ENCODE results near the gene DPF1.
"Not testable (repeated sequence)": the region's sequence is repeated elsewhere in the genome, so short reads cannot be mapped to it uniquely, and the experiment has no call there.

The DPF1 gene

DNA sequence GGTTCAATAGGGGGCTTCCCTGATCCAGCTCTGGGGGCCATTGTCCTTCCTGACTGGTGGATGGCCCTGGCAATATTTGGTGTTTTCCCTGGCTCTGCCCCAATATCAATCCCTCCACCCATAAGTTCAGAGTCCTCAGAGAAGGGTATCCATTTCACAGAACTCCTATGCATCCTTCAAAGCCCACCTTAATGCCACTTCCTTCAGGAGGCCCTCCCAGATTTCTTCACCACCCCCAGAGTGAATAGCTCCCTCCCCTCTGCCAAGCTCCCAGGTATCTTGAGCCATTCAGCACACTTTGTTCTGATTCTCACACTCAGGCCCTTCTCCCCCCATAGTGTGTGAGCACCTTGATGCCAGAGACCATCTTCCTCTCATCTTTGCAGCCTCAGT is 26.4 kb upstream of the DPF1 start:
- FAIRE-seq, result no peak

DNA sequence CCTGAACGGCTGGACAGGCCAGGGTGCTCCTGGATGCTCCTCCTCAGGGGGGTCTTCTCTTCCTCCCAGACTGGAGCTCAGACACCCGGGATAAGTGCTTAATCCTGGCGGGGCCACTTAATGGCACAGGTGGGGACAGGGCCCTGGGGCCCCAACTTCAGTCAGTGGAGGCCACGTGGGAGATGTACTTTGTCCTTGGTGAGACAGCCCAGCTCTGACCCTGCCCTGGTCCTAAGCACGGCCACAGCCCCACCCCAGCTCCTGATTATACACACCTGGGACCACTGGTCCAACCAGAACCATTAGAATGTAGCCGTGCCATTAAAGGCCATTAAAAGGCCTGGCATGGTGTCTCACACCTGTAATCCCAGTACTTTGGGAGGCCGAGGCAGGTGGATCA is 24.4 kb upstream of the DPF1 start:
- no peak for FAIRE-seq

DNA sequence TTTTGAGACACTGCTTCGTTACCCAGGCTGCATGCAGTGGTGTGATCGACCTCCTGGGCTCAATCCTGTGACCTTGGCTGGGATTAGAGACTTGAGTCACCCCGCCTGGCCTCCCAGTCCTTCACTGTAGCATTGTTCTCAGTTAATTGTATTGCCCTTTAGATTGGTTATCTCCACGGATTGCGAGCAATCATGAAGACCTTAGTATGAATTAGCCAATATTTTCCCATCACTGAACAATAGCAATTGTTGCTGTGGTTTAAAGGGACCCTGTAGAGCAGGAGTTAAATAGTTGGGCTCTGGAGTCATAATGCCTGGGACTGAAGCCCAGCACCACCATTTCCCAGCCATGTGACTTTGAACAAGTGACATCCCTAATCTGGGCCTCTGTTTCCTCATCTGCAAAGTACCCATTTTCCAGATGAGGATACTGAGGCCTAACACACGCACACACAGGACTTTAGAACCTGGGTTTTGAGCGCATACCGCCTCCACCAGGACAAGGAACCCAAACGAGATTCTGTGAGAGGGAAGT is 23.8 kb upstream of the DPF1 start:
- no peak for FAIRE-seq

DNA sequence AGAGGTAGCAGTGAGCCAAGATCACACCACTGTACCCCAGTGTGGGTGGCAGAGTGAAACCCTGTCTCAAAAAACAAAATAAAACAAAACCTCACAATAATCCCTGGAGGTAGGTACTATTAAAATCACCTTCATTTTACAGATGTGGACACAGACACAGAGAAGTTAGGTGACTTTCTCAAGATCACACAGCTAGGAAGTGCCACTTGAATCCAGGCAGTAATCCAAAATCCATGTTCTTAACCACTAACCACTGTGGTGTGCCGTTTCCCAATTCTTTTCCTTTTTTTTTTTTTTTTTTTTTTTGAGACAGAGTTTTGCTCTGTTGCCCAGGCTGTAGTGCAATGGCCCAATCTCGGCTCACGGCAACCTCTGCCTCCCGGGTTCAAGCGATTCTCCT is 23.1 kb upstream of the DPF1 start:
- no peak for FAIRE-seq

DNA sequence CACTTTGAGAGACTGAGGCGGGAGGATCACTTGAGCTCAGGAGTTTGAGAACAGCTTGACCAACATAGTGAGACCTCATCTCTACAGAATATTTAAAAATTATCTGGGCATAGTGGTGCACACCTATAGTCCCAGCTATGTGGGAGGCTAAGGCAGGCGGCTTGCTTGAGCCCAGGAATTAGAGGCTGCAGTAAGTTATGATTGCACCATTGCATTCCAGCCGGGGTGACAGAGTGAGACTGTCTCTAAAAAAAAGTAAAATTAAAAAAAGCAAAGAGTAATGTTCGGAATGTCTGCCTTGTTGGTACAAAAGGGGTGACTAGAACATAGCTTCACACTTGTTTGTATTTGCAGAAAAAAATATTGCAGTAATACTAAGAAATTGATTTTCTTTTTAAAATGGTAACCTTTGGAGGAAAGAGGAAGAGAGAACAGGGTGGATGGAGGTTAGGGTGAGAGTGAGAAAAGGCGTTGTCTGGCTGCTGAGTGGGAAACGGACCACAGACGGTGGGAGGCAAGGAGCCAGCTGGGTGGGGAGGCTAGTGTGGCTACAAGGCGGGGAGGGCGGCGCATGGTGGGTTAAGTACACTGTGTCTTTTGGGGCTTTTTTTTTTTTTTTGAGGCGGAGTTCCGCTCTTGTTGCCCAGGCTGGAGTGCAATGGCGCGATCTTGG is 21.9 kb upstream of the DPF1 start:
- FAIRE-seq, result no peak

DNA sequence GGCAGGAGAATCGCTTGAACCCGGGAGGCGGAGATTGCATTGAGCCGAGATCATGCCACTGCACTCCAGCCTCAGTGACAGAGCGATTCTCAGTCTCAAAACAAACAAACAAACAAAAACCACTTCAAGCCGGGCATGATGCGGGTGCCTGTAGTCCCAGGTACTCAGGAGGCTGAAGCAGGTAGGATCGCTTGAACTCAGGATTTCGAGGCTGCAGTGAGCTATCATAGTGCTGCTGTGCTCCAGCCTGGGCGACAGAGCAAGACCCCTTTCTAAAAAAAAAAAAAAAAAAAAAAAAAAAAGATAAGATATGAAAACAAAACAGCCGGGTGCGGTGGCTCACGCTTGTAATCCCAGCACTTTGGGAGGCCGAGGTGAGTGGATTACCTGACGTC is 19.3 kb upstream of the DPF1 start:
- no peak for FAIRE-seq

DNA sequence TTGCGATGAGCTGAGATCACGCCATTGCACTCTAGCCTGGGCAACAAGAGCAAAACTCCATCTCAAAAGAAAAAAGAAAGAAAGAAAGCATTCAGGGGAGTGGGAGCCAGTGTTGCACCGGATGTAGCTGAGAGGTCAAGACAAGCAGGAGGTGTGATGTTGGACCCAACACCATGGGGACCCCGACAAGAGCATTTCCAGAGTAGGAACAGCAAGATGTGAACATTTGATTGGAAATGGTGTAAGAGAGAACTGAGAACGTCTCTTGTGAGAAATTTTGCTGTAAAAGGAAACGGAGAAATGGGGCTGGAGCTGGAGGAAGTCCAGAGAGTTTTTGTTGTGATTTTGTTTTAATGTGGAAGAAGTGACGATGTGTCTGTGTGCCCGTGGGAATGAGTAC is 15.8 kb upstream of the DPF1 start:
- no peak for FAIRE-seq

DNA sequence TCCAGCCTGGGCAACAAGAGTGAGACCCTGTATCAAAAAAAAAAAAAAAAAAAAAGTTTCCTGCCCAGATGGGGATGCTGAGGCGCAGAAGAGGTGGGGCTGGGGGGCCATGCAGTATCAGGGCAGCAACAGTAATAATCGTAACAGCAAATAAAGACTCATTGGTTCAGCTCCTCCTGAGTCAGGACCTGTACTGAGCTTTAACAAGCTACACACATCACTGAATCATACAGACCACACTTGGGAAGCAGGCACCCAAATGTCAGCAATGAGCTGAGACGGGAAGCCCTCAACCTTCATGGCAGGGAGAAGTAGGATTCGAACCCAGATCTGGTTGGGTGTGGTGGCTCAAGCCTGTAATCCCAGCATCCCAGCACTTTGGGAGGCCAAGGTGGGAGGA is 10.6 kb upstream of the DPF1 start:
- FAIRE-seq, result no peak

DNA sequence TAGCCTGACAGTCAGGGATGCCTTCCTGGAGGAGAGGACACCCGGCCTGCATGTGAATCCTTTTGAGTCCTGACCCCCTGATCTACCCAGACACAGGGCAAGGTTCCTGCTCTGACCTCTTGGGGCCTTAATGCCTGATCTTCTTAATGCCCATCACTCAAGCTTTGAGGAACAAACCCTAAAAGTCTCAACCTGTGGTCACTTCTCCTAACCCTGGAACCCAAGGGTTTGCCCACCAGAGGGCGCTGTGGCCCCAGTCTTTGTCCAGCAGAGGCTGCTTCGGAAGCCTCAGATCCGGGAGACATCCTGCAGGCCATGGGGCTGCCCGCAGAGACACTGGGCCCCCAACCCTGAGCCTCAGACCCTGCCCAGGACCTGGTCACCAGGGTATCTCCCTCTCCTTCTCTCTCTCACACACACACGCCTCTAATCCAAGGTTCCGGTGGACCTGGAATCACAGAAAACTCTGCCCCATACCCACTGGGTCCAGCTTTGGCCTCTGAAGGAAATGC is 9.8 kb upstream of the DPF1 start:
- FAIRE-seq, result no peak

DNA sequence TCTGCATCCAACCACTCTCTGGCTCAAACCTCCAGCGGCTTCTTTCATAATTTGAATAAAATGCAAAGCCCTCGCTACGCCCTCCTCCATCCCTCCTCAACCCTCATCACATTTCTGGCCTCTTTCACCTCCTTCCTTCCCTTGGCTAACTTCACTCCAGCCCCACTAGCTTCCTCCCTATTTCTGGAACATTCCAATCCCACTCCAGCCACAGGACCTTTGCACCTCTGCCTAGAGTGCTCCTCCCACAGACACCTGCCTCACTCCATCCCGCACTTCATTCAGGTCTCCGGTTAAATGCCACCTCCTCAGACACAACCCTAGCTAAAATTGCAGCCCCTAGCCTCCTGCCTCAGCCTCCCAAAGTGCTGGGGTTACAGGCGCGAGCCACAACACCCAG is 7.9 kb upstream of the DPF1 start:
- FAIRE-seq, result no peak

DNA sequence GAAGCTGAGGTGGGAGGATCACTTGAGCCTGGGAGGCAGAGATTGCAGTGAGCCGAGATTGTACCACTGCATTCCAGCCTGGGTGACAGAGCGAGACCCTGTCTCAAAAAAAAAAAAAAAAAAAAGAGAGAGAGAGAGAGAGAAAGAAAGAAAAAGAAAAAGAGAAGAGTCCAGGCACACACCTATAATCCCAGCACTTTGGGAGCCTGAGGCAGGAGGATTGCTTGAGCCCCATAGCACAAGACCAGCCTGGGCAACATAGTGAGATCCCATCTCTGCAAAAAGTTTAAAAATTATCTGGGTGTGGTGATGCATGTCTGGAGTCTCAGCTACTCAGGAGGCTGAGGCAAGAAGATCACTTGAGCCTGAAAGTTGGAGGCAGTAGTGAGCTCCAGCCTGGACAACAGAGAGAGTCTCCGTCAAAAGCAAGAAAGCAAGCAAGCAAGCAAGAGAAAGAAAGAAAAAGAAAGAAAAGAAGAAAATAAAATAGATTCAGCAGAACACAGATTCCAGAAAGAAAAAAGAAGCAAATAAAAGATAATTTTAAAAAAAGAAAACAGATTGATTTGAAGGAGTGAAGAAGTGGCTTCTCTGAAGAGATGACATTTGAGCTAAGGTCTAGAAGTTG is 6.6 kb upstream of the DPF1 start:
- FAIRE-seq, result not testable (repeated sequence)

DNA sequence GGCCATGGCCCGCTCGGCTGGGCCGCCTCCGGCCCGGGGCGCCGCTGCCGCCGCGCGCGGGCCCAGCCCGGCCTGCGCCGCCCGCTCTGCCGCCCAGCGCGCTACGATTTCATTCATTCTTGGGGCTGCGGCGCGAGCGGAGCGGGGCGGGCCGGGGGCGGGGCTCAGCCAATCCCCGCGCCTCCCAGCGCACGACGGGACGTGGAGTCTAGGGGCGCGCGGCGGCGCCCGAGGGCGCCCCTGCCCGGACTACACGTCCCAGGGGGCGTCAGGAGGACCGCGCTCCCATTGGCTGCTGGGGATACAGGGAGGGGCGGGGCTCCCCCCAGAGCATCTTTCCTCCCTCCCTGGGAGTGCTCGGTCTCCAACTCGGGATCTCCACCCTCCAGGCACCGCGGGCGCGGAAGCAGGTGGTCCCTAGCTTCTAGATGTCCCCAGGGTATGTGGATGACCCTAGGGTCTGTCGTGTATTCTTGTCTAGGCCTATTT is 5.6 kb upstream of the DPF1 start:
- no peak for FAIRE-seq

DNA sequence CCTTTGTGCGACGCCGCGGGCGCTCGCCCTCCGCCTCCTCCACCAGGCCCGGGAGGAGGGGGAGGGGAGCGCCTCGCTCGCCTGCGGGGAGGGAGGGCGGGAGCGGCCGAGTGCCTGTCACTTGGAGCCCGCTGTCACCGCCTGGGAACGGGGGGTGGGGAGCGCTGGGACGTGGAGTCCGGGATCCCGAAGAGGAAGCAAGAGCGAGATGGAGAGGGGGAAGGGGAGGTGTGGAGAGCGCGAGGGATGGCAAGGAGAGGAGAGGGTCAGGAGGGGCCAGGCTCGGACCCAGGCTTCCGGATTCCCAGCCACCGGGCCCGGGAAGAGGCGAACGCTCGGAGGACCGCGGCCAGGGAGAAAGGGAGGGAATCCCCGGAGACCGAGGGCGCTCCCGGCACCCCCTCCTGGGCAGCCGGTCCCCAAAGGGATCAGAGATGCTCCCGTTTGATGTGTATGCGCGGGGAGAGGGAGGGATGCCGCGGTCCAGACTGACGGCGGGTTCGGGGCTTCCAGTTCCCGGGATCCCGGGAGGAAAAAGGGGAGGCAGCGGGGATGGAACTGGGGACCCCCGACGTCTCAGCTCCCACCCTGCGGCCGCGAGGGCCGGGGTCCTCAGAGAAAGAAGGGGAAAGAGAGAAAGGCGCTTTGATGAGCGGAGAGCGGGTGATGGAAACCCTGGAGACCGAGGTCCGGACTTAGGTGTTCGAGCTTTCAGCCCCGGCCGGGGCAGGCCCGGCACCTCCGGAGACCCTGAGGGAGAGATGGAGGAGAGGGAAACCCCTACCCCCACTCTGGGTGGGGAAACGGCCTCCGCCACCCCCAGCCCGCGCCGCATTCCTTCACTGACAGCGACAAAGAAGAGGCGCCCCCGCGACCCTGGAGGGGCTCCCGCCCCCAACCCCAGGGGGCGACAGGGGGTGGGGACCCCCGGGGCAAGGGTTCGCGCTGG is 4.7 kb upstream of the DPF1 start:
- no peak for FAIRE-seq

DNA sequence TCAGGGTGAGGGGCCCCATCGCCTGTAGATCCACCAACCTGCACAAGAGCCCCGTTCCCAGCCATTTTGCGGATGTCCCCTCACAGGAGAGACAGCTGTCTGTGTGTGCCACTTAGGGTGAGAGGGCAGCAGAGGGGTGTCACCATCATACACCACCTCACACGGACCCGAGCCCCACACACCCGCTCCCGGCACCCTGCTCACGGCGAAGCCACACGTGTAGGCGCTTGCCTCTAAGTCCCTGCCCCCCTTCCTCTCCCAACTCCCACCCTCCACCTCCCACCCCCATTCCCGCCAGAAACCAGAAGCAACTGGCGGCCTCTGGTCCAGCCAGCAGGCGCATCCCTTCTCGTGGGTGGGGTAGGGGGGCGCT is 4.0 kb upstream of the DPF1 start:
- no peak for FAIRE-seq

DNA sequence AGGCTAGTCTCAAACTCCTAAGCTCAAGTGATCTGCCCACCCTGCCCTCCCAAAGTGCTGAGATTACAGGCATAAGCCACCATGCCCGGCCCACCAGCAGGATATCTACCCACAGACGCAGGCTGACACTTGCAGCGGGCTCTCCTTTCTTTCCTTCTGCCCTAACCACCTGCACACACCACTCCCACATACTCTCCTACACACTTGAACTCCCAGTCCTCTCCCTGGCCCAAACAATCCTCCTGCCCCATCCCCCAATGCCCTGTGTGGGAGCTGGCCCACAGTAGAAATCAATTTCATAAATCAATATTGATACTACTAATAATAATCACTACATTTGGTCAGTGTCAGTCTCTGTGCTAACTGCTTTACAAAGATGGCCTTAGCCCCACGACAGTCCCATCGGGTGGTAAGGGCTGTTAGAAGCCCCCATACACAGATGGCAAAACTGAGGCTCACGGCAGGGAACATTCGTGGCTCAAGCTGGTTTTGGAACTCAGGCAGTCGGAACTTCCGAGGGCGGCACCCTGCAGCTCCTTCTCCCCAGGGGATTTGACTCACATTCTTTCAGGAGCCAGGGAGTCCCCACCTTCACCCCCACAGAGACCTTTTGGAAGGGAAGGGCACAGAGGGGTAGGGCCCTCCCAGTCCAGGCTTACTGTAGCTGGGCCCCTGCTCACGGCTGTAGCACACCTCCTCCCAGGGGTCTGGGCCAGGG is 3.4 kb upstream of the DPF1 start:
- no peak for FAIRE-seq

DNA sequence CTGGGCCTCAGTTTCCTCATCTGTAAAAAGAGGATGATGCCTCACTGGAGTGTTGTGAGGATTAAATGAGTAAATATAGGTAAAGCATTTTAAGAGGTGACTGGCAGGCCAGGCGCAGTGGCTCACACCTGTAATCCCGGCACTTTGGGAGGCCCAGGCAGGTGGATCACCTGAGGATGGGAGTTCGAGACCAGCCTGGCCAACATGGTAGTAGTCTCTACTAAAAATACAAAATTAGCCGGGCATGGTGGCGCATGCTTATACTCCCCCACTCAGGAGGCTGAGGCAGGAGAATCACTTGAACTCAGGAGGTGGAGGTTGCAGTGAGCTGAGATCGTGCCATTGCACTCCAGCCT is 819 bp upstream of the DPF1 start:
- not testable (repeated sequence) for FAIRE-seq

DNA sequence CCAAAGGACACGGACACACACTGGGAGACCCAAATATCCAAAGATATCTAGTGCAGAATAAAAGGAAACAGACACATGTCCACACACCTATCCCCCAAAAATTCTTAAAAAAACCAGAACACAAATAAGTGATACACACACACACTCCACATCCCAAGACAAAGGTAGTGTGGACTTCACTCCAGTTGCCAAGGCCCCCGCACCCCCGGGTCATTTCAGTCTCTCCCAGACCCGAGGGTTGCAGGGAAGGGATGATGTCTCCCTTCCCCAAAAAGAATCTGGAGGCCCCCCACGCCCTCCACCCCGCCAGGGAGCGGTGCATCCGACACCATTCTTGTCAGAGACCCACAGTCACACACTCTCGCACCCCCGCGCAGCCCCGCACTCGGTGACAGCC is 407 bp downstream of the DPF1 start:
- no peak for FAIRE-seq

DNA sequence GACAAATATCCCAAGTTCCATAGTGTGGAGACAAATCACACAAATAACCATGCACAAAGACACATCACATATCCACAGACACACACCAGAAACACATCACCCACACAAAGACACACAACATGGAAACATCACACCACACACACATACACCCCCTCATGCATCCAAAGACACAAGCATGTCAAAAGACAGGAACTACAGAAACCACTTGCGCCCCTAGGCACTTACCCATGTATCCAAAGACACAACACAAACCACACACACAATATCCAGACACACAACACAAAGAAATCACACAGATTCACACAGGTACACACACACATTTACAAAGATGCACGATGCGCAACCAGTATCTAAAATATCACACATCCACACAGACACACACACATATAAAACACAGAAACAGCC is 901 bp downstream of the DPF1 start:
- no peak for FAIRE-seq

DNA sequence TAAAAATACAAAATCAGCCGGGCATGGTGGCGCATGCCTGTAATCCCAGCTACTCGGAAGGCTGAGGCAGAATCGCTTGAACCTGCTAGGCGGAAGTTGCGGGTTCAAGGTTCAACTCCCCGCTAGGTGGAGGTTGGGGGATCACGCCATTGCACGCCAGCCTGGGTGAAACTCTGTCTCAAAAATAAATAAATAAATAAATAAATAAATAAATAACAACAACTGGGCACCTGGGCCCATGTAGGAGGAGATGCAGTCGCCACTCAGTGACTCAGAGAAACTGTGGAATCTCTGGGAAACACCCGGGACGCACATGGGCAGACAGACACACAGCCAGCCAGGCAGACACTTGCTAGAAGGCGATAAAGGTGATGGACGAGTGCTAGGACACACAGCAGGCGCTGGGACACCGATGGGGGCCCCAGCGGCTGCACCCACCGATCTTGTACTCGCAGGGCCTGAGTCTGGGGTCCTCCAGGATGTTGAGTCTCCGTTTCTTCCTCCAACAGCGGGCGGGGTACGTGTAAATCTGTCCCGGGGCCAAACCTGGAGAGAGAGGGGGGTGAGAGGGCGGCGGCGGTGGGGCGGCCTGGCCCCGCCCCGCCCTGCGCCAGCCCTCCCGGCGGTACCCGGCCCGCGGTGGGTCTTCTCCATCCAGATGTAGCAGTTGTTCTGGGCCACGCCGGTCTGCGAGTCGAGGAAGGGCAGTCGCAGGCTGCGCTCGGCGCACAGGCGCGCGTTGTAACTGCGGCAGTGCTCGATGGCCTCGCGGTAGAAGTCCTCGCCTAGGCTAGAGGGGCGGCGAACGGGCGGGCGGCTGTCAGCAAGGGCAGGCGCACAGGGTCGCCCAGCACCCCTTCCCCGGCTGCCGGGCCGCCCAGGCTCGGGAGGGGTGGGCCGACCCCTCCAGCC is 1.8 kb downstream of the DPF1 start:
- no peak for FAIRE-seq

DNA sequence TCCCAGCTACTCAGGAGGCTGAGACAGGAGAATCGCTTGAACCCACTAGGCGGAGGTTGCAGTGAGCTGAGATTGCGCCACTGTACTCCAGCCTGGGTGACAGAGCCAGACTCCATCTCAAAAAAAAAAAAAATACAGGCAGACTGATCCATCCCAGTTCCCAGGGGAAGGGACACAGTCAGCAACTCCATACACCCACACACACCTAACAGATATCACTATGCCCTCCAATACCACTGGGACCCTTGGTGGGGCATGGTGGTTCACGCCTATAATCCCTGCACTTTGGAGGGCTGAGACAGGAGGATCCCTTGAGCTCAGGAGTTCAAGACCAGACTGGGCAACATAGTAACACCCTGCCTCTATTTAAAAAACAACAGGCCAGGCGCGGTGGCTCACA is 2.6 kb downstream of the DPF1 start:
- no peak for FAIRE-seq

DNA sequence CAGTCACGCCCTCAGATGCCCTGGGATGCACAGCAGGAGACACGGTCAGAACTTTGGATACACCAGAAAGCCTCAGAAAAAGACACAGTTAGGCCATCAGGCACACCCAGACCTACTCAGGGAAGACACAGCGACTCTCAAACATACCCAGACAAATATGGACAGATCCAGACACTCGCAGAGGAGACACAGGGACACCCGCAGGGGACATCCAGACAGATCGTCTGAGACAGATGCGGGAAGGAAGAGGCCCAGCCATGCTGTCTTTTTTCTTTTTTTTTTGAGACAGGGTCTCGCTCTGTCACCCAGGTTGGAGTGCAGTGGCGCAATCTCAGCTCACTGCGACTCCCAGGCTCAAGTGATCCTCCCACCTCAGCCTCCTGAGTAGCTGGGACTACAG is 4.8 kb downstream of the DPF1 start:
- FAIRE-seq, result no peak

DNA sequence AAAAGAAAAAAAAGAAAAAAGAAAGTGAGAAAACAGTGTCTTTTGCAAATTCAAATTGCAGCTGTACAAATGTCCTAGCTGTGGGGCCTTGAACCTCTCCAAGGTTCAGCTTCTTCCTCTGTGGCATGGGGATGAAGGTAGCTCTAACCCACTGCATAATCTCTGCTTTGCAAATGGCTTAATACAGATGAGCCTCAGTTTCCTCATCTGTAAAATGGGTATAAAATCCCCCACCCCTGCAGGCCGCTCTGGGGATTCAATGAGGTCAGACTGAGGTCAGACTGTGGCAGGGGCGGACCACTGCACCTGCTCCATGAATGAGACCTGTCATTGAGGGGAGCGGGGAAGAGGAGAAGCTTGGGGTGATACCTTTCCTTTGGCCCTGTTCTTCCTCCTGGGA is 5.8 kb downstream of the DPF1 start:
- no peak for FAIRE-seq

Data from islet of Langerhans (tissue), 1 donor.